GM21526 (cell line): ENCODE measurements around the gene ARFRP1.

Experiments used
- ATAC-seq: cut with Tn5 transposase; IDR thresholded peaks from one replicate; pipeline ENCODE4 v1.9.1; 2021; ENCODE audit warnings: moderate library complexity; ENCODE audit not compliant: unreplicated experiment, low FRiP score

Gene ARFRP1

GRCh38 chr20:63703471-63703975, 4.3 kb downstream of the ARFRP1 start:
- ATAC-seq: no peak

GRCh38 chr20:63702751-63703470, 4.9 kb downstream of the ARFRP1 start:
- ATAC-seq: no peak

- no peak for ATAC-seq
These were observed 5.6 kb downstream of the ARFRP1 start for GRCh38 chr20:63702036-63702665.

GRCh38 chr20:63701329-63702035, 6.3 kb downstream of the ARFRP1 start:
- no peak for ATAC-seq

- no peak for ATAC-seq
These were observed 6.8 kb downstream of the ARFRP1 start for GRCh38 chr20:63701051-63701328.

- ATAC-seq: no peak
These were observed 7.4 kb downstream of the ARFRP1 start for GRCh38 chr20:63700199-63701050.

GRCh38 chr20:63699466-63700198, 8.1 kb downstream of the ARFRP1 start:
- ATAC-seq: no peak

GRCh38 chr20:63698739-63699465, 8.9 kb downstream of the ARFRP1 start:
- no peak for ATAC-seq

GRCh38 chr20:63697868-63698545, 9.8 kb downstream of the ARFRP1 start:
- ATAC-seq: no peak

- no peak for ATAC-seq
These were observed 10.4 kb downstream of the ARFRP1 start for GRCh38 chr20:63697357-63697867.

GRCh38 chr20:63696628-63697356, 11.0 kb downstream of the ARFRP1 start, which contains the start of gene TNFRSF6B:
TNFRSF6B (plus strand) TSS chr20:63696652; CDS start chr20:63696768, 116 bp downstream.
- no peak for ATAC-seq

- no peak for ATAC-seq
These were observed 11.5 kb downstream of the ARFRP1 start for GRCh38 chr20:63696306-63696627.

- ATAC-seq: no peak
These were observed 12.1 kb downstream of the ARFRP1 start for GRCh38 chr20:63695424-63696305.

GRCh38 chr20:63694584-63695423, 13.0 kb downstream of the ARFRP1 start:
- no peak for ATAC-seq

GRCh38 chr20:63693733-63694583, 13.8 kb downstream of the ARFRP1 start:
- no peak for ATAC-seq
